ENCODE results near the gene CDR2L. TPM values are rescaled to one million over a fixed set of nuclear protein-coding genes. Genes with fewer than 3 reads are reported as not detected.

CDR2L gene
- total RNA-seq, result 17.2 and 17.8 TPM in 2 replicates
- long read RNA-seq, result 0 reads

GRCh38 chr17:74987418-74987908 is at the start of gene CDR2L:
Gene CDR2L, plus strand, starts transcription at chr17:74987632. Its CDS starts 412 bp downstream, at chr17:74988044.
- Mint-ChIP-seq H3K4me3 (ENCODE audit: low read depth) (peak within 1 kb of the TSS; percentile 83), H3K36me3 (ENCODE audit: insufficient read depth) (no peaks in the 10 kb centered on the region), H3K27ac (peak within 1 kb of the TSS; percentile 98), H3K4me1 (ENCODE audit: low read depth) (peaks cover 20% of the 10 kb centered on the region), H3K9me3 (ENCODE audit: low read depth) (no peaks in the 10 kb centered on the region), H3K27me3 (no peaks in the 10 kb centered on the region)
- peak; percentile 92 for DNase-seq (ENCODE audit: low spot score, unreplicated experiment)
- TF ChIP-seq, protein P1, sequence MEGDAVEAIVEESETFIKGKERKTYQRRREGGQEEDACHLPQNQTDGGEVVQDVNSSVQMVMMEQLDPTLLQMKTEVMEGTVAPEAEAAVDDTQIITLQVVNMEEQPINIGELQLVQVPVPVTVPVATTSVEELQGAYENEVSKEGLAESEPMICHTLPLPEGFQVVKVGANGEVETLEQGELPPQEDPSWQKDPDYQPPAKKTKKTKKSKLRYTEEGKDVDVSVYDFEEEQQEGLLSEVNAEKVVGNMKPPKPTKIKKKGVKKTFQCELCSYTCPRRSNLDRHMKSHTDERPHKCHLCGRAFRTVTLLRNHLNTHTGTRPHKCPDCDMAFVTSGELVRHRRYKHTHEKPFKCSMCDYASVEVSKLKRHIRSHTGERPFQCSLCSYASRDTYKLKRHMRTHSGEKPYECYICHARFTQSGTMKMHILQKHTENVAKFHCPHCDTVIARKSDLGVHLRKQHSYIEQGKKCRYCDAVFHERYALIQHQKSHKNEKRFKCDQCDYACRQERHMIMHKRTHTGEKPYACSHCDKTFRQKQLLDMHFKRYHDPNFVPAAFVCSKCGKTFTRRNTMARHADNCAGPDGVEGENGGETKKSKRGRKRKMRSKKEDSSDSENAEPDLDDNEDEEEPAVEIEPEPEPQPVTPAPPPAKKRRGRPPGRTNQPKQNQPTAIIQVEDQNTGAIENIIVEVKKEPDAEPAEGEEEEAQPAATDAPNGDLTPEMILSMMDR (IDR thresholded peaks at IDR 0.05; ENCODE audit: unreplicated experiment), result peak; percentile 26

- no peaks in the 10 kb centered on the region for H3K4me1 Mint-ChIP-seq (ENCODE audit: low read depth)
- H3K27me3 Mint-ChIP-seq, result peaks cover 64% of the 10 kb centered on the region
- no peaks in the 10 kb centered on the region for H3K36me3 Mint-ChIP-seq (ENCODE audit: insufficient read depth)
- no peaks in the 10 kb centered on the region for H3K9me3 Mint-ChIP-seq (ENCODE audit: low read depth)
- H3K27ac Mint-ChIP-seq, result no peak overlapping the region
- TF ChIP-seq, protein P1 (IDR thresholded peaks at IDR 0.05; ENCODE audit: unreplicated experiment), result no peak
- DNase-seq (ENCODE audit: low spot score, unreplicated experiment), result no peak
- H3K4me3 Mint-ChIP-seq (ENCODE audit: low read depth), result no peak overlapping the region
Measured at GRCh38 chr17:74938194-74938950, 49.1 kb upstream of the CDR2L start.

DNA sequence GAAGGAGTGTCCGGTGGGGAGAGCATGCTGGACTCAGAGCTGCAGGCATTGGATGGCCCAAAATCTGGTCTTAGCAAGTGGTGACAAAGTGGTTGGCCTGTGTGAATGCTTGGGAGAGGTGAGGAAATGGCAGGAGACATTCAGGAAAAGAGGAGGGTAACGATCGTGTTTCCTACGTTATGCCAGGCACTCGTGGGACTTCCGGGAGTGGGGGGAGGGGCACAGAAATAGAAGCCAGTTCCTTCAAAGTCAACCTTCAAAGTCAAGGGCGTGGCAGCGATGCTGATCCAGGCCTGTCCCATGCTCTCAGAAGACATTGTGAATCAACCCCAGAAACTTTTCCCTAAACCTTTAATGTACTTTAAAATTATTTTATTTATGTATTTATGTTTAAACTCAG is 47.9 kb upstream of the CDR2L start:
- Mint-ChIP-seq H3K27me3 (peaks cover 69% of the 10 kb centered on the region), H3K4me1 (ENCODE audit: low read depth) (no peaks in the 10 kb centered on the region), H3K4me3 (ENCODE audit: low read depth) (no peak overlapping the region), H3K27ac (no peak overlapping the region), H3K36me3 (ENCODE audit: insufficient read depth) (no peaks in the 10 kb centered on the region), H3K9me3 (ENCODE audit: low read depth) (no peaks in the 10 kb centered on the region)
- TF ChIP-seq, protein P1 (IDR thresholded peaks at IDR 0.05; ENCODE audit: unreplicated experiment), result no peak
- DNase-seq (ENCODE audit: low spot score, unreplicated experiment), result no peak

- H3K4me1 Mint-ChIP-seq (ENCODE audit: low read depth), result no peaks in the 10 kb centered on the region
- no peak for DNase-seq (ENCODE audit: low spot score, unreplicated experiment)
- H3K27ac Mint-ChIP-seq, result no peak overlapping the region
- TF ChIP-seq, protein P1 (IDR thresholded peaks at IDR 0.05; ENCODE audit: unreplicated experiment), result no peak
- H3K36me3 Mint-ChIP-seq (ENCODE audit: insufficient read depth), result no peaks in the 10 kb centered on the region
- peaks cover 74% of the 10 kb centered on the region for H3K27me3 Mint-ChIP-seq
- H3K4me3 Mint-ChIP-seq (ENCODE audit: low read depth), result no peak overlapping the region
- H3K9me3 Mint-ChIP-seq (ENCODE audit: low read depth), result no peaks in the 10 kb centered on the region
Measured at GRCh38 chr17:74941128-74941725, 46.2 kb upstream of the CDR2L start.

- no peak overlapping the region for H3K27ac Mint-ChIP-seq
- no peaks in the 10 kb centered on the region for H3K36me3 Mint-ChIP-seq (ENCODE audit: insufficient read depth)
- TF ChIP-seq, protein P1 (IDR thresholded peaks at IDR 0.05; ENCODE audit: unreplicated experiment), result no peak
- H3K4me3 Mint-ChIP-seq (ENCODE audit: low read depth), result no peak overlapping the region
- H3K4me1 Mint-ChIP-seq (ENCODE audit: low read depth), result no peaks in the 10 kb centered on the region
- H3K9me3 Mint-ChIP-seq (ENCODE audit: low read depth), result no peaks in the 10 kb centered on the region
- no peak for DNase-seq (ENCODE audit: low spot score, unreplicated experiment)
- H3K27me3 Mint-ChIP-seq, result peaks cover 55% of the 10 kb centered on the region
Measured at GRCh38 chr17:74943808-74944522, 43.5 kb upstream of the CDR2L start.
